Left cardiac atrium (tissue), 4 donors: ENCODE data around the gene ACSL4. TPM values are rescaled to one million over a fixed set of nuclear protein-coding genes. Genes with fewer than 3 reads are reported as not detected.
"Not testable (repeated sequence)": the region's sequence is repeated elsewhere in the genome, so short reads cannot be mapped to it uniquely, and the experiment has no call there.

Experiments used
- ATAC-seq, 2 donors: fragments of 200-7000 bp; cut with Tn5 transposase; one replicate each; pipeline ENCODE4 v1.9.1; 2020; ENCODE audit warnings: mild to moderate bottlenecking in 2 of 2, moderate library complexity in 2 of 2
- DNase-seq: peaks from one replicate; pipeline ENCODE4 v3.0.0-alpha.2; 2020
- intact Hi-C, 2 donors: fragments of 100-400 bp; cut with DNase I; formaldehyde crosslinking; loops; one replicate each; pipeline versions ENCODE4 v1.14.1 to v1.15.1; 2022 to 2023
- total RNA-seq, 2 donors: library from RNA; stranded (reverse); fragmentation: NEBNext Ultra II Directional; extraction: Animal tissue kit (Norgen Biotek cat#: 25700); gene quantifications; one replicate each; pipeline ENCODE4 v1.2.1, GENCODE V29; 2021
- donor health status: DM: no; HTN: yes; CAD: no.
- donor health status: DM: no; HTN: yes; CAD: no; lungs with severe emphysema.
- donor health status: DM: yes; HTN: yes; CAD: no.
- donor health status: Dilated cardiomyopathy.

The ACSL4 gene
- total RNA-seq, 2 donors from 2014 or later = 34.8 to 69.2 TPM

DNA sequence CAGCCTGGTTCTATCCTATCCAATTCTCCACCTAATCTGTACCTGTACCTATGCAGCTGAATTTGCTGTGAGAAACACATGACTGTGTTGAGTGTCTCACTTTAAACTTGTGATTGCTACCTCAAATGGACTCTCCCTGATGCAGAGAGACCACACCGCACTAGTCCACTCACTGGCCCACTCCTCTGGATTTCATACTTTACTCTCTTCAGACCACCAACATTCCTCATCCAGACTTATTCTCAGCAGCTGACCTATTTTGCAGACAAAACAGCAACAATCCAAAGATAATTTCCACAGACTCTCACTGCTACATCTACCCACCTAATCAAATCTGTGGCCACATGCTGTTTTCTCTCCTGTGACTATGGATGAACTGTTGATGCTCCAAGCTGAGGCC lies 45.2 kb downstream of the ACSL4 start:
- ATAC-seq (no peak), DNase-seq (no peak)
- intact Hi-C loops = no loop called here

DNA sequence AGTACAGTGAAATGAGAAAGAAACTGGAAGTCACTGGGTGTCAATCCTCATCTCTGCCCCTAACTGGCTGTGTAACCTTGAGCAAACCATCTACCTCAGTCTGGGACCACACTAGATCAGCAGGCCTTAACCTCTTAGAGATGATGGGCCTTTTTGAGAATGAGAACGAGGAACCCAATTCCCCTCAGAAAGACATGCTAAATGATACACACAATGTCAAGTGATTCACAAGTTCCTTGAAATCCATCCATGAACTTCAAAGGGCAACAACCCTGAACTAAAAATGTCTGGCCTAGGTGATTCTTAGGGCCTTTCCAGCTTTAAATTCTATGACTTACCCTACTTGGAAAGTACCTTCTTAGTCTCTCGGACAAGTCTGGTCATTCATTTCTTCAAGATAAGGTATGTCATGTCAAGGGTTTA lies 47.4 kb downstream of the ACSL4 start:
- no peak for DNase-seq
- intact Hi-C loops = no loop called here
- ATAC-seq = no peak

DNA sequence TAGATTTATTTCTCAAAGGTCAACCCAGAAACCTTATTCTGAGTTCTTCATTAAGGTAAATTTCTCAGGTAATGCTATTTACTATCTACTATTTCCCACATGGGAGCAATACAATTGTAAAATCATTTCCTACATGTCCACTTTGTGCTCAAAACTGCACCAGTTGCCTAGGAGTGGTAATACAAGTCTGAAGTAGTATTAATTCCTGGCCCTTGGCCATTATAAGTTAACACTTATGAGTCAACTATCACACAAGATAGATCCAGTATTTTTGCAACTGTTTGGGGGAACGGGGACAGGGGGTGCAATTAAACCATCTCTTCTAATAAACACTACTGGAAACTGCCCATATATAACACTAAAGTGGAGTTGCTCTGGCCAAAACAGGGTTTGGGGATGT lies 48.9 kb downstream of the ACSL4 start:
- ATAC-seq (peak in 1 of 2 donors; percentile 24), DNase-seq (no peak)
- intact Hi-C loops = no loop called here

- ATAC-seq (no peak), DNase-seq (no peak)
- intact Hi-C loops = no loop called here
These were observed 51.5 kb downstream of the ACSL4 start for GRCh38 chrX:109681475-109682081.

GRCh38 chrX:109679820-109680219 lies 53.2 kb downstream of the ACSL4 start:
- DNase-seq (no peak), ATAC-seq (no peak)
- intact Hi-C loops = no loop called here

GRCh38 chrX:109672239-109672638 lies 60.8 kb downstream of the ACSL4 start:
- intact Hi-C loops = no loop called here
- ATAC-seq (peak; percentile 47 to 87), DNase-seq (no peak)

DNA sequence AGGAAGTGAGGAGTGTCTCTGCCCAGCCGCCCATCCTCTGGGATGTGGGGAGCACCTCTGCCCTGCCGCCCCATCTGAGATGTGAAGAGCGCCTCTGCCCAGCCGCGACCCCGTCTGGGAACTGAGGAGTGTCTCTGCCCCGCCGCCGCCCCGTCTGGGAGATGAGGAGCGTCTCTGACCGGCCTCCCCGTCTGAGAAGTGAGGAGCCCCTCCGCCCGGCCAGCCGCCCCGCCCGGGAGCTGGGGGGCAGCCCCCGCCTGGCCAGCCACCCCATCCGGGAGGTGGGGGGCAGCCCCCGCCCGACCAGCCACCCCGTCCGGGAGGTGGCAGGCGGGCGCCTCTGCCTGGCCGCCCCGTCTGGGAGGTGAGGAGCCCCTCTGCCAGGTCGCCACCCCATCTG lies 61.9 kb downstream of the ACSL4 start:
- ATAC-seq, DNase-seq, intact Hi-C loops: not testable (repeated sequence)

- DNase-seq (no peak), ATAC-seq (no peak)
- intact Hi-C loops = no loop called here
These were observed 65.1 kb downstream of the ACSL4 start for GRCh38 chrX:109667986-109668385.

- ATAC-seq = no peak
- DNase-seq = no peak
- intact Hi-C loops = no loop called here
These were observed 72.5 kb downstream of the ACSL4 start for GRCh38 chrX:109660435-109661143.

DNA sequence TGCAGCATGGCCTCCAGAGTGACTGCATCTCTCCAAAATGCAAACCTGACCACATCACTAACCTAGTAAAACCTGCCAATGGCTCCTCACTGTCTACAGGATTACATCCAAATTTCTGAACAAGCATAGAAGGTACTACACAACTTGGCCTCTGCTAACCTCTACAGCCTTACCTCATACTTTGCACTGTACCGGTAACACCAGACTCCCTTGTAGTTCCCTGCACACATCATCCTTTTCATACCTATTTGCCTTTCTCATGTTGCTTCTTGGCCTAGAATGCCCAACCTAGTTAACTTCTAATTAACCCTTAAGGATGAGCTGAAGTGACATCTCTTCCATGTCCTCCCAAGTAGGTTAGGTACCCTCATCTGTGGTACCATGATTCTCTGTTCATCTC lies 74.7 kb downstream of the ACSL4 start:
- intact Hi-C loops = no loop called here
- ATAC-seq = no peak
- DNase-seq = no peak

DNA sequence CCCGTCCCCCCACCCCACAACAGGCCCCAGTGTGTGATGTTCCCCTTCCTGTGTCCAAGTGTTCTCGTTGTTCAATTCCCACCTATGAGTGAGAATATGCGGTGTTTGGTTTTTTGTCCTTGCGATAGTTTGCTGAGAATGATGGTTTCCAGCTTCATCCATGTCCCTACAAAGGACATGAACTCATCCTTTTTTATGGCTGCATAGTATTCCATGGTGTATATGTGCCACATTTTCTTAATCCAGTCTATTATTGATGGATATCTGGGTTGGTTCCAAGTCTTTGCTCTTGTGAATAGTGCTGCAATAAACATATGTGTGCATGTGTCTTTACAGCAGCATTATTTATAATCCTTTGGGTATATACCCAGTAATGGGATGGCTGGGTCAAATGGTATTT lies 75.7 kb downstream of the ACSL4 start:
- ATAC-seq, DNase-seq, intact Hi-C loops: not testable (repeated sequence)

DNA sequence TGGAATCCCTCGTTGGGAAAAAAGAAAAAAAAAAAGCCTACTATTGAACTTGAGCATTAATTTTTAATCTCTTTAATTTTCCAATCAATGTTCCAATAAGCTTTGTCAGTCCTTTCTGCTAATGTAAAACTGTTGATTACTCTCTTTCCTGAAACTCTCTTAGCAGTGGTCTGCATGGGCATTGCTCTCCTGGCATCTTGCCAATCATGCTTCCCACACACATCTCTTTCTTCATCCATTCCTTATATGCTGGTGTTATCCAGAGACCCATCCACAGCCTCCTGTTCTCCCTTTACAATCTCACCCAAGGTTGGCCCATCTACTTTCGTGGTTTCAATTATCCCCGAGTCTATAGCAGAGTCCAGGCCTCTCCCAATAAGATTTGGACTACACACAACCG lies 76.3 kb downstream of the ACSL4 start:
- DNase-seq = no peak
- no peak for ATAC-seq

DNA sequence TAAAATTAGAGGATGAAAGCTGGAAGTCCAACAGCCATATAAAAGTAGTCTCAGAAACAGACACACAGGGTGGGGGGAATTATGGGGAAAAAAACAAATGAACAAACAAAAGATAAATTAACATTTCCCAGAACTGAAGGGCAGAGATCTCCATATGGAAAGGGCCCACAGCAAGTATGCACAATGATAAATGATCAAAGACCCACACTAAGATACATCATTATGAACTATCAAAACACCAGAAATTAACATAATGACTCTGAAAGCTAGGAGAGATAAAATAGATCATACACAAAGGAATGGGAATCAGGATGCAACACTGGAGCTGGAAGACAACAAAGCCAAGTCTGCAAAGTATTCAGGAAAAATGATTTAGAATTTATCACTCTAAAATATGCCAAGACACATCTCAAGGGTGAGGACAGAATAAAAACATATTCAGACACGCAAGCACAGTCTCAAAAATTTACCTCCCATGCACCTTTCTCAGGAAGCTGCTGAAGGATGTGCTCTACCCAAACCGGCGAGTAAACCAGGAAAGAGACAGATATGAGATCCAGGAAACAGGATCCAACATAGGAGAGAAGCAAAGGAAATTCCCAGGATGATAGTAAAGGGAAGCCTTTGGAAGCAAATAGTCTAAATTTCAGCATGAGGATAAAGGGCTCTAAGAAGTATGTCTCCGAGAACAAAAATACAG lies 77.4 kb downstream of the ACSL4 start:
- intact Hi-C loops = no loop called here
- ATAC-seq (no peak), DNase-seq (no peak)

More for the DNA sequence above, 76.3 kb downstream of the ACSL4 start:
- intact Hi-C loops = no loop called here

GRCh38 chrX:109654516-109655109 lies 78.4 kb downstream of the ACSL4 start:
- intact Hi-C loops = no loop called here
- no peak for ATAC-seq
- no peak for DNase-seq

DNA sequence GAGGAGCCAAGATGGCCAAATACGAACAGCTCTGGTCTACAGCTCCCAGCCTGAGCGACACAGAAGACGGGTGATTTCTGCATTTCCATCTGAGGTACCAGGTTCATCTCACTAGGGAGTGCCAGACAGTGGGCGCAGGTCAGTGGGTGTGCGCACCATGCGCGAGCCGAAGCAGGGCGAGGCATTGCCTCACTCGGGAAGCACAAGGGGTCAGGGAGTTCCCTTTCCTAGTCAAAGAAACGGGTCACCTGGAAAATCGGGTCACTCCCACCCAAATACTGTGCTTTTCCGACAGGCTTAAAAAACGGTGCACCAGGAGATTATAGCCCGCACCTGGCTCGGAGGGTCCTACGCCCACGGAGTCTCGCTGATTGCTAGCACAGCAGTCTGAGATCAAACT lies 88.4 kb downstream of the ACSL4 start:
- intact Hi-C loops, ATAC-seq, DNase-seq: not testable (repeated sequence)

GRCh38 chrX:109643687-109644086 lies 89.4 kb downstream of the ACSL4 start:
- ATAC-seq (no peak), DNase-seq (no peak)
- intact Hi-C loops = no loop called here

DNA sequence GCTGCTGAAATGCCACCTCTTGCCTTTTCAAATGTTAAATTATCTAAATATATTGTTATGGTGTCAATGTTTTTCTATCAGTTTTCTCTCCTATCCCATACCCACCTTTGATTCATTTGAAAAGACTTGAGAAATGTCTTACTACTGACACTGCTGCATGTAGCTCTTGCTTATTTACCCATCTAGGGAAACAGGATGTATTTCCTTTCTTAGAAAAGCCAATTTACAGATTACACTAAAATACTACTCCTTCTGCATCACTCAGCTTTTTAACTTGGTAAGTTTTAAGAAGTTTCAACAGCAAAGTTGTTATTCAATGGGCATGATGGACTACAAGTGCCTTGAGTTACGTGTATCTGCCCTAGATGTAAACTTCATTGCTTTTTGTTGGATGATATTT lies 94.9 kb downstream of the ACSL4 start:
- no peak for ATAC-seq
- intact Hi-C loops = loop anchor here in 1 of 2 donors (10.0 kb wide), 1 partner anchor 153 kb away; the partner anchor contains the start of gene GUCY2F
- no peak for DNase-seq

DNA sequence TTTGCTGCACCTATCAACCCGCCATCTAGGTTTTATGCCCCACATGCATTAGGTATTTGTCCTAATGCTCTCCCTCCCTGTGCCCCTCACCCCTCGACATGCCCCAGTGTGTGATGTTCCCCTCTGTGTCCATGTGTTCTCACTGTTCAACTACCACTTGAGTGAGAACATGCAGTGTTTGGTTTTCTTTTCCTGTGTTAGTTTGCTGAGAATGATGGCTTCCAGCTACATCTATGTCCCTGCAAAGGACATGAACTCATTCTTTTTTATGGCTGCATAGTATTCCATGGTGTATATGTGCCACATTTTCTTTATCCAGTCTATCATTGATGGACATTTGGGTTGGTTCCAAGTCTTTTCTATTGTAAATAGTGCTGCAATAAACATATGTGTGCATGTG lies 95.6 kb downstream of the ACSL4 start:
- not testable (repeated sequence) for ATAC-seq, DNase-seq
- intact Hi-C loops = loop anchor here in 1 of 2 donors (10.0 kb wide), 1 partner anchor 153 kb away; the partner anchor contains the start of gene GUCY2F

DNA sequence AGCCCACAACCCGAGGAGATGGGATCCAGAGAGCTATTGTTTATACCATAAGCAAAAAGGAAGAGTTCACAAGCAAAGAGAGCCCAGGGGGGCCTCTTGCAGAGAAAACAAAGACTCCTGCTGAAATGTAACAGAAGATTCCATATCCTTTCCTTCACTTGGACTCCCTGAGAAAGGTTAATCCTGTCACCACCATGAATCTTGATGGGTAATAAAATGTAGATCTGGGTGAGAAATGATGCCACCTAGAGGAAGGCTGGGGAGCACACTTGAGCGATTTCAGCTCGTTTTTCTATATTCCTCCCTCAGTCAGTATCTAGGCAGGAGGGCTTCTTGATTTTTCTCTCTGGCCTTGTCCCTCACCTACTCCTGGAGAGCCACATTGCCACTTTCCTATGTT lies 97.9 kb downstream of the ACSL4 start:
- DNase-seq (no peak), ATAC-seq (no peak)
- intact Hi-C loops = loop anchor here in 1 of 2 donors (10.0 kb wide), 1 partner anchor 150 kb away; the partner anchor contains the start of gene GUCY2F
